ENCODE data around the gene CPHXL2. TPM values are rescaled to one million over a fixed set of nuclear protein-coding genes. Genes with fewer than 3 reads are reported as not detected.

Gene CPHXL2
- total and polyA plus RNA-seq, 4 donors = not detected

GRCh38 chr16:75620326-75621169 is 56.3 kb downstream of the CPHXL2 start:
- H3K9me3 ChIP-seq (ENCODE audit: control insufficient read depth in 4 of 4, low read length in 3 of 4) = no peaks in the 10 kb centered on the region
- no peak for TF ChIP-seq RAD21 (IDR thresholded peaks at IDR 0.05)
- TF ChIP-seq ZBTB33 (IDR thresholded peaks at IDR 0.05) = no peak
- no peak for TF ChIP-seq FOXA1 (IDR thresholded peaks at IDR 0.05)
- TF ChIP-seq NR2F2 (IDR thresholded peaks at IDR 0.05) = no peak
- no peak for TF ChIP-seq YY1 (IDR thresholded peaks at IDR 0.05)
- TF ChIP-seq ATF3 (IDR thresholded peaks at IDR 0.05) = no peak
- no peak for TF ChIP-seq MAX (IDR thresholded peaks at IDR 0.05)
- TF ChIP-seq HNF4A (conservative IDR thresholded peaks at IDR 0.05) = no peak
- no peak for TF ChIP-seq JUND (IDR thresholded peaks at IDR 0.05)
- TF ChIP-seq FOXA2 (IDR thresholded peaks at IDR 0.05) = no peak
- no peak for TF ChIP-seq RXRA (IDR thresholded peaks at IDR 0.05)
- no peak for TF ChIP-seq HNF4G (IDR thresholded peaks at IDR 0.05)
- TF ChIP-seq TAF1 (conservative IDR thresholded peaks at IDR 0.05) = no peak
- no peak for TF ChIP-seq REST (IDR thresholded peaks at IDR 0.05)
- no peak overlapping the region for H3K9ac ChIP-seq (ENCODE audit: low read depth in 1 of 2, low read length in 2 of 2)
- H3K27me3 ChIP-seq (ENCODE audit: control insufficient read depth in 4 of 4, insufficient read depth in 4 of 4, low read length in 3 of 4) = no peaks in the 10 kb centered on the region
- H3K36me3 ChIP-seq (ENCODE audit: control insufficient read depth in 4 of 4, insufficient read depth in 3 of 4, low read depth in 1 of 4, low read length in 3 of 4) = peaks cover 1 to 31% (median 18%) of the 10 kb centered on the region in 4 donors
- no peak overlapping the region for H3K4me3 ChIP-seq (ENCODE audit: low read depth in 1 of 3, low read length in 3 of 3)
- DNase-seq (ENCODE audit: low spot score) = peak; percentile 55
- H3K4me1 ChIP-seq (ENCODE audit: control insufficient read depth in 4 of 4, insufficient read depth in 4 of 4, low read length in 3 of 4) = peaks cover 0 to 17% (median 10%) of the 10 kb centered on the region in 4 donors
- no peak overlapping the region for H3K27ac ChIP-seq (ENCODE audit: low read depth in 1 of 2, low read length in 2 of 2)
- 88% methylated on average over 20 of the region's 20 CpGs for WGBS

GRCh38 chr16:75618780-75619179 is 58.0 kb downstream of the CPHXL2 start:
- no peak overlapping the region for H3K27ac ChIP-seq (ENCODE audit: low read depth in 1 of 2, low read length in 2 of 2)
- peaks cover 1 to 39% (median 25%) of the 10 kb centered on the region in 4 donors for H3K36me3 ChIP-seq (ENCODE audit: control insufficient read depth in 4 of 4, insufficient read depth in 3 of 4, low read depth in 1 of 4, low read length in 3 of 4)
- no peak overlapping the region for H3K9ac ChIP-seq (ENCODE audit: low read depth in 1 of 2, low read length in 2 of 2)
- H3K27me3 ChIP-seq (ENCODE audit: control insufficient read depth in 4 of 4, insufficient read depth in 4 of 4, low read length in 3 of 4) = no peaks in the 10 kb centered on the region
- no peaks in the 10 kb centered on the region for H3K9me3 ChIP-seq (ENCODE audit: control insufficient read depth in 4 of 4, low read length in 3 of 4)
- TF ChIP-seq CTCF (IDR thresholded peaks at IDR 0.05; ENCODE audit: low read depth, low read length, missing input control) (no peak), HNF4G (IDR thresholded peaks at IDR 0.05) (no peak), MAX (IDR thresholded peaks at IDR 0.05) (no peak), ZBTB33 (IDR thresholded peaks at IDR 0.05) (no peak)
- WGBS = 96% methylated on average over 2 of the region's 2 CpGs
- H3K4me3 ChIP-seq (ENCODE audit: low read depth in 1 of 3, low read length in 3 of 3) = no peak overlapping the region
- no peak for DNase-seq (ENCODE audit: low spot score)
- peaks cover 0 to 17% (median 10%) of the 10 kb centered on the region in 4 donors for H3K4me1 ChIP-seq (ENCODE audit: control insufficient read depth in 4 of 4, insufficient read depth in 4 of 4, low read length in 3 of 4)
